BJ (cell line): ENCODE data around the gene CDC14B. TPM values are rescaled to one million over a fixed set of nuclear protein-coding genes. Genes with fewer than 3 reads are reported as not detected.

ENCODE experiments used
- CTCF ChIA-PET: fragments of 350-600 bp; formaldehyde crosslinking; extraction: SDS; loops from one replicate; lab custom pipeline; 2021; ENCODE audit warnings: antibody characterized with exemption, inconsistent platforms; lab: Yijun Ruan, JAX
- POLR2A ChIA-PET: fragments of 300-600 bp; sonication (Branson Sonifier 250); formaldehyde crosslinking; extraction: SDS; loops from one replicate; lab custom pipeline; 2021; ENCODE audit warnings: antibody characterized with exemption; lab: Charles Lee
- DNase-seq: peaks from one replicate; pipeline ENCODE4 v3.0.0-alpha.2; 2011; ENCODE audit warnings: low read depth
- H3K27me3 ChIP-seq: 2 replicates; pipeline ENCODE4 v1.6.0; 2011; ENCODE audit warnings: low read length; ENCODE audit not compliant: control insufficient read depth, insufficient read depth
- H3K36me3 ChIP-seq: 2 replicates; pipeline ENCODE4 v1.5.1; 2011; ENCODE audit warnings: low read length; ENCODE audit not compliant: control insufficient read depth, insufficient read depth
- H3K4me3 ChIP-seq: 2 replicates; pipeline ENCODE4 v1.5.1; 2011; ENCODE audit warnings: low read depth, mild to moderate bottlenecking, control low read depth, low read length
- polyA plus RNA-seq: library from polyadenylated mRNA; depleted of rRNA; stranded (reverse); fragments of >200 nt; gene quantifications from 2 replicates; pipeline ENCODE4 v1.2.3, GENCODE V29; 2011
- TF ChIP-seq, protein P1 (sequence below): IDR thresholded peaks from 2 replicates; pipeline ENCODE4 v1.5.1; 2011; ENCODE audit warnings: low read depth, mild to moderate bottlenecking, control low read depth, inconsistent platforms, low read length, moderate library complexity; ENCODE audit not compliant: insufficient read depth

The CDC14B gene
- polyA plus RNA-seq, 1 experiment, result 12.1 TPM

- POLR2A ChIA-PET, result no interaction called here
- Histone ChIP-seq H3K4me3 (no peak overlapping the region), H3K27me3 (no peaks in the 10 kb centered on the region), H3K36me3 (no peaks in the 10 kb centered on the region)
- DNase-seq, result no peak
- CTCF ChIA-PET, result no interaction called here
- TF ChIP-seq, protein P1, sequence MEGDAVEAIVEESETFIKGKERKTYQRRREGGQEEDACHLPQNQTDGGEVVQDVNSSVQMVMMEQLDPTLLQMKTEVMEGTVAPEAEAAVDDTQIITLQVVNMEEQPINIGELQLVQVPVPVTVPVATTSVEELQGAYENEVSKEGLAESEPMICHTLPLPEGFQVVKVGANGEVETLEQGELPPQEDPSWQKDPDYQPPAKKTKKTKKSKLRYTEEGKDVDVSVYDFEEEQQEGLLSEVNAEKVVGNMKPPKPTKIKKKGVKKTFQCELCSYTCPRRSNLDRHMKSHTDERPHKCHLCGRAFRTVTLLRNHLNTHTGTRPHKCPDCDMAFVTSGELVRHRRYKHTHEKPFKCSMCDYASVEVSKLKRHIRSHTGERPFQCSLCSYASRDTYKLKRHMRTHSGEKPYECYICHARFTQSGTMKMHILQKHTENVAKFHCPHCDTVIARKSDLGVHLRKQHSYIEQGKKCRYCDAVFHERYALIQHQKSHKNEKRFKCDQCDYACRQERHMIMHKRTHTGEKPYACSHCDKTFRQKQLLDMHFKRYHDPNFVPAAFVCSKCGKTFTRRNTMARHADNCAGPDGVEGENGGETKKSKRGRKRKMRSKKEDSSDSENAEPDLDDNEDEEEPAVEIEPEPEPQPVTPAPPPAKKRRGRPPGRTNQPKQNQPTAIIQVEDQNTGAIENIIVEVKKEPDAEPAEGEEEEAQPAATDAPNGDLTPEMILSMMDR, result no peak
These were observed 6.6 kb downstream of the CDC14B start for GRCh38 chr9:96612966-96613589.

DNA sequence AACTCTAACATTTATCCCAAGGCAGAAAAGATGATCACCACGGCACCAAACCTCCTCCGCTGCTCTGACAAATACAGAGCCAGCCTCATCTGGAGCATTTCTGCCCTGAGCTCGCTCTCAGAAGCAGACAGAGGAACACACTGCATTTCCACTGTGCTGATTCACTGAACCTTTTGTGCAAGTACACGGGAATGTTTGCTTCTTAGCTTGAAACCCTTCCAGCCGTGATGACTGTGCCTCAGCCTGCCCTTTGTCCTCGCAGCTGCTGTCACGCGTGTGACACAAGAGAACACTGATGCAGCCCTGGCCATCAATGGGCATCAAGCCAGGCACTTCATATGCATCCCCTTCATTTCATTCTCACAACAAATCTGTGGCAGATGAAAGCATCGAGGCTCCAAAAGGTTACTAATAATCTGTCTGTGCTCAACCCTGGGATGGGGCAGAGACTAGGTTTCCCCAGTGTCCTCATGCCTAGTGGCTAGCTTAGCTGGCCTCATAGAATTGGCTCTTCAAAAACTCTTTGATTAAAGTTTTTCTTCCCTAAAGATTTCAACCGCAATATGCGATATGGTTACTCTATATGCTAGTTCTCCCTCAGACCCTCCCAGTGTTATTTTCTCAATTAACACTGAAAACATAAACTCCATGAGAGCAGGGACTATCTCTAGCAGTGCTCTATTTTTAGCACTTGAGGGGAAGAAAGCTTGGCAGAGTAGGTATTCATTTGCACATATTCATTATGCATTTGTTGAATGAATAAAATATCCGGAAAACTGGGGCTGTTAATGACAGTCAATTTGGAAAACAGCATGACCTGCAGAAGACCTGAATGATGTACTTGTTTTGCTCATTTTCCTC lies 7.3 kb downstream of the CDC14B start:
- TF ChIP-seq, protein P1, result no peak
- no peaks in the 10 kb centered on the region for H3K36me3 ChIP-seq
- no peaks in the 10 kb centered on the region for H3K27me3 ChIP-seq
- H3K4me3 ChIP-seq, result peak overlapping the region; percentile 20; the same call in 1 of the 2 replicates
- CTCF ChIA-PET, result interaction anchor here (1.6 kb wide), 1 partner anchor 9 kb away, joined by 7 read pairs; no protein-coding TSS in a partner anchor
- POLR2A ChIA-PET, result no interaction called here
- DNase-seq, result peak; percentile 73

GRCh38 chr9:96611302-96611701 lies 8.3 kb downstream of the CDC14B start:
- Histone ChIP-seq H3K4me3 (no peak overlapping the region), H3K27me3 (no peaks in the 10 kb centered on the region), H3K36me3 (no peaks in the 10 kb centered on the region)
- DNase-seq, result no peak
- CTCF ChIA-PET, result interaction anchor here (1.6 kb wide), 1 partner anchor 8 kb away, joined by 7 read pairs; no protein-coding TSS in a partner anchor
- TF ChIP-seq, protein P1, result no peak
- POLR2A ChIA-PET, result no interaction called here

GRCh38 chr9:96609732-96610131 lies 9.9 kb downstream of the CDC14B start:
- no peak overlapping the region for H3K4me3 ChIP-seq
- no peaks in the 10 kb centered on the region for H3K36me3 ChIP-seq
- no peak for DNase-seq
- TF ChIP-seq, protein P1, result no peak
- ChIA-PET POLR2A (no interaction called here), CTCF (no interaction called here)
- H3K27me3 ChIP-seq, result no peaks in the 10 kb centered on the region

- TF ChIP-seq, protein P1, result no peak
- no peaks in the 10 kb centered on the region for H3K27me3 ChIP-seq
- no peaks in the 10 kb centered on the region for H3K36me3 ChIP-seq
- no peak overlapping the region for H3K4me3 ChIP-seq
- DNase-seq, result no peak
- CTCF ChIA-PET, result interaction anchor here (0.7 to 1.7 kb wide), 2 partner anchors 43 to 154 kb away, joined by 3 read pairs; no protein-coding TSS in a partner anchor
- POLR2A ChIA-PET, result no interaction called here
These were observed 11.7 kb downstream of the CDC14B start for GRCh38 chr9:96607971-96608370.
